Lower leg skin (tissue), 4 donors: ENCODE measurements around the gene SEMA7A. TPM values are rescaled to one million over a fixed set of nuclear protein-coding genes. Genes with fewer than 3 reads are reported as not detected.

ENCODE experiments used
- DNase-seq, 2 donors: peaks; one replicate each; pipeline ENCODE4 v3.0.0-alpha.2; 2019; ENCODE audit warnings: low spot score in 2 of 2
- H3K4me3 ChIP-seq: fragments of 200-600 bp; sonication (generic); 2 replicates; pipeline ENCODE4 v1.5.1; 2017; ENCODE audit warnings: mild to moderate bottlenecking, low read depth; ENCODE audit not compliant: poor library complexity, severe bottlenecking
- CTCF ChIP-seq, 3 donors: fragments of 450-650 bp; IDR thresholded peaks; one replicate each; pipeline ENCODE4 v1.5.1; 2016; ENCODE audit warnings: antibody characterized with exemption in 3 of 3, mild to moderate bottlenecking in 3 of 3, moderate library complexity in 2 of 3
- POLR2A ChIP-seq, 2 donors: fragments of 450-650 bp; IDR thresholded peaks; one replicate each; pipeline ENCODE4 v1.6.1; 2016 to 2017; ENCODE audit warnings: antibody characterized with exemption in 2 of 2, mild to moderate bottlenecking in 1 of 2, moderate library complexity in 1 of 2
- WGBS, 2 donors: methylation state at CpG; one replicate each; pipeline ENCODE4 v1.1.5; 2018; 5-methylcytosine and 5-hydroxymethylcytosine counted together
- intact Hi-C: fragments of 100-400 bp; cut with DNase I; formaldehyde crosslinking; loops from one replicate; pipeline ENCODE4 v1.15.0; 2023; ENCODE audit warnings: low total_unique reads
- total RNA-seq, 4 donors: library from RNA; depleted of rRNA; stranded (reverse); fragments of >200 nt; gene quantifications; one replicate each; pipeline ENCODE4 v1.1.0, GENCODE V29; 2016

SEMA7A gene
- total RNA-seq, 4 donors from 2014 or later = 16.7 to 30.5 (median 20.5) TPM

DNA sequence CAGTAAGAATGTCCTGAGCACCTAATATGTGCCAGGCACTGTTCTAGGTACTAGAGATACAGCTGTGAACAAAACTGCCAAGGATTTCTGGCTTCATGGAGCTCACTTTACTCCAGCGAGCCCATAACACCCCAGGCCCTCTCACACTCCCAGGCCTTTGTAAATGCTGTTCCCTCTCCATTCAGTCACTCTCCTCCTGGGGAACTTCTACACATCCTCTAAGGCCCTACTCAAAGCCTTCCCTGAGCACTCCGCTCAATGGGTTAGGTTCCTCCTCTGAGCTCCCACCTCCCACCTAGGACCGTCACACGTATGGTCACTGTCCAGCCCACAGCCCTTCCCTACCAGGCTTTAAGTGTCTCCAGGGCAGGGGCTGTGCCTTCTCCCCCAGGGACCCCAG, 27.2 kb downstream of the SEMA7A start:
- TF ChIP-seq CTCF (IDR thresholded peaks at IDR 0.05) (no peak), POLR2A (IDR thresholded peaks at IDR 0.05) (no peak)
- intact Hi-C loops = no loop called here
- H3K4me3 ChIP-seq = no peak overlapping the region
- WGBS, 2 donors = 86 to 94% methylated on average over 4 of the region's 4 CpGs
- DNase-seq = no peak

DNA sequence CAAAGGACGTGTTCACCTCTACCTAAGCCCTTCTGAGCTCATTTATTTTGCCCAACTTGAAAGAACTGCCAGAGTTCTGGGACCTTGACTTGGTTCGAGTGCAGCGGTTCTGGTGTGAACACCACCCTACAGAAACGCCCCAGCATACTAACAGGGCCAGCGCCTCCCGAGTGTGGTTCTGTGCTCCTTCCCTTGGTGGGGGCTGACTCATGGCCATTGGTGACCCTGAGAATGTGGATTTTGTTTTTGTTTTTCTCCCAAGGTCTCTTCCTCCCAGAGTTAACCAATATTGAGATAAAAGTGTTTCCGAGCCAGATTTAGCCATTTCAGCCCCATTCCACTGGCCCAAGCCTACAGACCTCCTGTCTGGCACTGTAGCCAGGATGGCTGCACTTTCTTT, 27.9 kb downstream of the SEMA7A start:
- TF ChIP-seq POLR2A (IDR thresholded peaks at IDR 0.05) (no peak), CTCF (IDR thresholded peaks at IDR 0.05) (no peak)
- intact Hi-C loops = no loop called here

GRCh38 chr15:74403991-74404563, 29.7 kb downstream of the SEMA7A start:
- intact Hi-C loops = no loop called here
- no peak for DNase-seq
- H3K4me3 ChIP-seq = no peak overlapping the region
- TF ChIP-seq CTCF (IDR thresholded peaks at IDR 0.05) = no peak
- TF ChIP-seq POLR2A (IDR thresholded peaks at IDR 0.05) = no peak
- WGBS, 2 donors = 48 to 56% methylated on average over 16 of the region's 16 CpGs

More for the DNA sequence above, 27.9 kb downstream of the SEMA7A start:
- no peak overlapping the region for H3K4me3 ChIP-seq
- 89 to 91% methylated on average over 7 of the region's 7 CpGs for WGBS, 2 donors
- DNase-seq = no peak

DNA sequence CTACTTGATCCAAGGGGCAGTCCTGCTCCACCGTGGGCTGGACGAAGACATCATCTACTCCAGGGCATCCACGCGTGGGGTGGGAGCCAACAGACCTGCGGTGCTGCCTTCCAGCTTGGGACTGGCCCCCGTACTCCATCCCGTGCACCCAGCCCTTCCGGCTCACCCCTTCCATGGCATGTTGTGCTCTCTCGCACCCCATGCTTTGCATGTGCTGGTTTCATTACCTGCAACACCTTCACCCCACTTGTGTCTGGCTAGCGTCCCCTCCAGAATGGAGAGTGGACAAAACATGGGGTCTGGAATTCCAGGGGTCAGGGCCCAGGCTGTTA, 30.2 kb downstream of the SEMA7A start:
- TF ChIP-seq POLR2A (IDR thresholded peaks at IDR 0.05) = no peak
- no peak for TF ChIP-seq CTCF (IDR thresholded peaks at IDR 0.05)
- no peak overlapping the region for H3K4me3 ChIP-seq
- WGBS, 2 donors = 82 to 89% methylated on average over 10 of the region's 10 CpGs
- no peak for DNase-seq
- intact Hi-C loops = no loop called here

DNA sequence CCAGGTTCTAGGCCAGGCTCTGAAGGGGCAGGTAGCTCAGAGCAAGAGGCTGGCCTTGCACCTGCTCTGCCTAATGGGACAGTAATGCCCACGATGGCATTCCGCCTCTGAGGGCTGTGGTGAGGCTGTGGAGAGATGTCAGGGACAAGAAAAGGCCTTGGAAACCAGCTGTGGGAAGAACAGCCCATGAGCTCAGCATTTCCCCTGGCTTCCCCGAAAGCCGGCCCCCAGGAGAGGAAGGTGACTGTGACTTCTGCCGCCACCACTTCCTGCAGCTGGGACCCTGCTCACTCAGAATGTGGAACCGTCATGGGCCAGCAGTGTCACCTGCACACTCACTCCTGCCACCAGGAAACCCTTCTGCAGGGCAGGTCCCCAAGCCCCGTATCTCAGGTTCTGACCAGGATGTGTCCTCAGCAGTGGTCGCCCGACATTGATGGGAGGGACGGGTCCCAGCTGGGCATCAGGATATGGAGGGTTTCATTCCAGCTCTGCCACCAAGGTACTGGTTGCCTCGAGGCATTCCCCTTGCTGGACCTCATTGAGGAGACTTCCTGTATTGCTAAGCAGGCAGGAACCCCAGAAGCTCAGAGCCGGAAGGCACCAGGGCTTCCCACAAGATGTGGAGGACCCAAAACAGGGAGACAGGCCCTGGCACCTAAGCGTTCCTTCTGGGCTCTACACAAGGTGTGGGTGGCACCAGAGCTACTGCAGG, 30.7 kb downstream of the SEMA7A start:
- no peak for TF ChIP-seq POLR2A (IDR thresholded peaks at IDR 0.05)
- TF ChIP-seq CTCF (IDR thresholded peaks at IDR 0.05) = no peak
- DNase-seq = no peak
- H3K4me3 ChIP-seq = no peak overlapping the region
- intact Hi-C loops = no loop called here
- WGBS, 2 donors = 72 to 79% methylated on average over 13 of the region's 13 CpGs
